HG03060 (cell line): ENCODE measurements around the gene UBA1.

Source experiments
- ATAC-seq: cut with Tn5 transposase; IDR thresholded peaks from one replicate; pipeline ENCODE4 v1.9.1; 2021; ENCODE audit warnings: low read depth, moderate number of reproducible peaks; ENCODE audit not compliant: unreplicated experiment

Gene UBA1

DNA sequence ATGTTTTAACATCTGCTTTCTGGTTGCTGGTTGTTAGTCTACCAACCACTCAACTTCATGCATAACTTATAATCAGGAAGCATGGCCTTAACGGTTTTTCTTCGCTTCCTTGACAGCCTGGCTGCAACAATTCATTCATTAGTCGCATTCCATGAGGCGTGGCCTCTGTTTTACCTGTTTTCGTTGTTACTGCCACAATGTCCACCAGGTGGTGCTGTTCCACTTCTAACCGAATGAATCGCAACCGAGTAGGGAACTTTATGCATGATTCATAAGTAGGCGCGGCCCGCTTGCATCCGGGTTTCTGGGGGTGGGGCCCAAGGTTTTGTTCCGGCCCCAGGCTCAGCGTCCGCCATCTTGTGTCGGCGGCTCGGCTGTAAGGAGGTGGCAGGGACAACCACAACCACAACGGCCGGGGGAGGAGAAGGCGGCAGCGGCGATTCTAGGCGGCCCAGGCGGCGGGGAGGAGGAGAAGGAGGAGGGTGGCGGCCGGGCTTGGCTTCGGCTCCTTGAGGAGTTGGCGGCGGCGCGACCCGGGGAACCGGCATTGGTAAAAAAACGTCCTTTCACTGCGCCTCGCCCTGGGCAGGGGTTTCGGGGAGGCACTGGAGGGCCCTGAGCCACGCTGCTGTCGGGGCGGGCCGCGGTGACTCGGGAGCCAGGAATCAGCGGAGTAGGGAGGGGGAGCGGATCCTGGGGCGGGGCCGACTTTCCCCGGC, at the start of gene UBA1:
Gene UBA1 (plus strand): TSS at position 355 of the 719 bp plus-strand sequence. CDS start 4,974 bp downstream, outside the sequence.
- ATAC-seq, result peak; percentile 53

GRCh38 chrX:47143894-47144625, 49.6 kb upstream of the UBA1 start:
- ATAC-seq, result peak; percentile 13

- peak; percentile 68 for ATAC-seq
These were observed 48.8 kb upstream of the UBA1 start, which contains the start of the genes NDUFB11 and RBM10 for GRCh38 chrX:47144626-47145394. Gene NDUFB11 (minus strand): TSS chrX:47144702. CDS start chrX:47144679, 23 bp downstream. Gene RBM10 (plus strand): TSS chrX:47145221. CDS start chrX:47147482, 2,261 bp downstream.

- ATAC-seq, result no peak
These were observed 48.1 kb upstream of the UBA1 start for GRCh38 chrX:47145395-47146120.

DNA sequence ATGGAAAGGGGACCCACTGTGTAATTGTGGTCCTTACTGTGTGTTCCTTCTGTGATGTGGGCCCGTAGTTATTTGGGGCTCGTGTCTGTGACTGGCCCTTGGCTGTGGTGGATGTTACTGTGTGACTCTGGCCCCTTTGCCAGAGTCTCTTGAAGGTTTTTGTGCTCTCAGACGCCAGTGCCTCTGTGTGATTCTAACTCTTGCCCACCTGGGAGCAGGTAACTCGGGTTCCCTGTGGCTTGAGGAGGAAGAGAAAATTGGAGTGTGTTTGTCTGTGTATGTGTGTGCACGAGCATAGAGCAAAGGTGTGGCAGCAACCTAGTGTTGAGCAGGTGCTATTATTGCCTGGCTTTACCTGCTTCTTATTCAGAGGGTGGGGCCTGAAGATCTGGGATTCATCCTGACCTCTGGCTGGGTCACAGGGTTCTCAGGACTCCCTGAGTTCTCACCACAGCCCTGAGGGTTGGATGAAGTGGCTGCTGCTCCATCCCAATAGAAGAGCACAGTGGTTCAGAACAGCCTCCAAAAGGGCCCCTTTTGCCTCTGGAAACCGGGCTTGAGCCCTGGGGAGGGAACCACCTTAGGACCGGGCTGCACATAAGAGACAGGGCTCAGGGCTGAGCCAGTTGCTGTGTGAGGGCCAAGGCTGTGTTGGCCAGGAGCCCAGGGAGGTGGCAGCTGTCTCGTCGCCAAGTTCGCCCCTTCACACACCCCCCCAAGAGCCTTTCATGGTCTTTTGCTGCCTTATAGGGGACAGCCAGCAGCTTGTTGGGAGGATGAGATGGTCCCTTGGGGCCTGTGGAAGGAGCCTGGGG, 47.3 kb upstream of the UBA1 start:
- ATAC-seq, result no peak

GRCh38 chrX:47146936-47147859, 46.4 kb upstream of the UBA1 start:
- no peak for ATAC-seq

DNA sequence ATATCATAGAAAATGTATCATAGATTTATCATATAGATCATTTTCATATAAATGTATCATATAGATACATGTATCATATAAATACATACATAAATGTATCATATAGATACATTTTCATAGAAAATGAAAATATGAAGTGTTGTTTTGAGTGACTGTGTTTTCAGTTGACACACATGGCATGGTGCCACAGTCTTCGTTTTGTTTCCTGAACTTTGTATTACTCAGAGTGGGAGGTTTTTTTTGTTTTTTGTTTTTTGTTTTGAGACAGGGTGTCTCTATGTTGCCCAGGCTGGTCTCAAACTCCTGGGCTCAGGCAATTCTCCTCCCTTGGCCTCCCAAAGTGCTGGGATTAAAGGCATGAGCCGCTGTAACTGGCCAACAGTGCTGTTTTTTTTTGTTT, 44.7 kb upstream of the UBA1 start:
- ATAC-seq, result no peak

- no peak for ATAC-seq
These were observed 42.2 kb upstream of the UBA1 start for GRCh38 chrX:47151435-47151834.

DNA sequence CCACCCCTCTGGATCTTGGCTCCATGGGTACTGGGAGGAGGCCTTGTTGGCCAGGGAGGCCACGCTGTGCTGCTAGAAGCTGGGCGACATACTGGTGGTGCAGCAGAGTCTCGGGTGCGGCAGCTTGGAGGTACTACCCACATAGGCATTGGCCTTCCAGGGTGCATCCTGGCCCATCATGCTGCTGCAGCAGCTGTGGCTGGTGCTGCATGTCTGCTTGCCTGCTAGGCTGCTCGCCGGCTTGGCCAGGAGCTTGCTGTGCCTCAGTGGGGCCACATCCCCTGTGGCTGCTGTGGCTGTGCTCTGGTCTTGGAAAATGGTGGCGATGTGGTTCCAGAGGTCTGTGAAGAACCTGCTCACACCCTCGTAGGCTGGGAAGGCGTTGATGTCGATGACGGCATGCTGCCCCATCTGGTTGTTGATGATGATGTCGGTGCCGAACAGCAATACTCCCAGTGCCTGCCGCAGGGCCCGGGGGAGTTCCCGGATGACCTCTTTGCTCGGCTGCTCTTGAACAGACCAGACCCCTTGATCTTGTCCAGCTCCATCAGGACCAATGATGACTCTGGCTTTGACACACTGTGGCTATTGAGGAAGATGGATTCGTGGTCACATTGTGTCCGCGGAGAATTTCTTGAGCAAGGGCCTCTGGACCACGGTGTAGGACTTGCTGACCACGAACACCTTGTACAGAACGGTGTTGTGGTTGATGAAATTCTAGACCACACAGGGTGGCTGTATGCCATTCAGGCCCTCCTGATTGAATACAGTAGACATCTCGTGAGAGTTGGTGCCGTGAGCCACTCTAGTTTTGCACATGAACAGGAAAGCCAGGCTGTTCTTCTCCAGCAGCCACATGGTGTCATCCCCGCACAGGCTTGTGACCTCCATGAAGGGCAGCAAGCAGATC, 36.8 kb upstream of the UBA1 start:
- no peak for ATAC-seq

- ATAC-seq, result no peak
These were observed 35.5 kb upstream of the UBA1 start for GRCh38 chrX:47158131-47158530.

GRCh38 chrX:47158781-47159180, 34.8 kb upstream of the UBA1 start:
- no peak for ATAC-seq

DNA sequence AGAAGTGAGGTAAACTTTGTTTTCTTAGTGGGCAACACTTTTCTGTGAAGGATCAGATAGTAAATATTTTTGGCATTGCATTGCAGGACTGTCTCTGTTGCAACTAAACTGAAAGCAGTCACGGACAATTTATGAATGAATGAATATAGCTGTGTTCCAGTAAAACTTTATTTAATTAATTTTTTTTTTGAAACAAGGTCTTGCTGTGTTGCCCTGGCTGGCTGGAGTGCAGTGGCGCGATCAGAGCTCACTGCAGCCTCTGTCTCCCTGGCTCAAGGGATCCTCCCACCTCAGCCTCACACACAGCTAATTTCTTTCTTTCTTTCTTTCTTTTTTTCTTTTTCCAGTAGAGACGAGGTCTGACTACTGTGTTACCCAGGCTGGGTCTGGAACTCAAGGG, 32.8 kb upstream of the UBA1 start:
- no peak for ATAC-seq

DNA sequence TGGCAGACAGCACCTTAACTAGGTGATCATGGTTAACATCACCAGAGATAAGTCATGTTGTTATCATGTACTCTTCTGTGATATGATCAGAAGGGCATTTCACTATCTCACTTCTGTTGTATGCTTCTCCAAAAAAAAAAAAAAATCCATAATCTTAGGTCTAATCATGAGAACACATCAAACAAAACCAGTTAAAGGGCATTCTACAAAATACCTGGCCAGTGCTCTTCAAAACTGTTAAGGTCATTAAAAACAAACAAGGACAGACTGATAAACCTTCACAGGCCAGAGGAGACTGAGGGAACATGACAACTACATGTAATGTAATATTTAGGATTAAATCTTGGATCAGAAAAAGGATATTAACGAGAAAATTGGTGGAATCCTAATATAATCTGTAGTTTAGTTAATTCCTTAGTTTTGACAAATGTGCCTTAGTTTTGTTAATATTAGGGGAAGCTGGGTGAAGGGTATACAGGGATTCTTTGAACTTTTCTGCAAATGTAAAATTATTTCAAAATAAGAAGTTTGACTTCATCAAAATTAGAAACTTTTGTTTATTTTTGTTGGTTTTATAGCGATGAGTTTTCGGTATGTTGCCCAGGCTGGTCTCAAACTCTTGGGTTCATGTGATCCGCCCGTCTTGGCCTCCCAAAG, 30.6 kb upstream of the UBA1 start:
- ATAC-seq, result no peak

DNA sequence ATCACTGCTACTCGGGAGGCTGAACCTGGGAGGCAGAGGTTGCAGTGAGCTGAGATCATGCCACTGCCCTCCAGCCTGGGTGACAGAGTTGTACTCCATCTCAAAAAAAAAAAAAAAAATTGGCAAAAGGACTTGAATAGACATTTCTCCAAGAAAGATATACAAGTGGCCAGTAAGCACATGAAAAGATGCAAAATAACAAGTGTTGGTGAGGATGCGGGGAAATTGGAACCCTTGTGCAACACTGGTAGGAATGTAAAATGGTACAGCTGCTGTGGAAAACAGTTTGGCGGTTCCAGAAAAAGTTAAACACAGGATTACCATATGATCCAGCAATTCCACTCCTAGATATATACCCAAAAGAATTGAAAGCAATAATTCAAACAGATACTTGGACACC, 29.2 kb upstream of the UBA1 start:
- ATAC-seq, result no peak

DNA sequence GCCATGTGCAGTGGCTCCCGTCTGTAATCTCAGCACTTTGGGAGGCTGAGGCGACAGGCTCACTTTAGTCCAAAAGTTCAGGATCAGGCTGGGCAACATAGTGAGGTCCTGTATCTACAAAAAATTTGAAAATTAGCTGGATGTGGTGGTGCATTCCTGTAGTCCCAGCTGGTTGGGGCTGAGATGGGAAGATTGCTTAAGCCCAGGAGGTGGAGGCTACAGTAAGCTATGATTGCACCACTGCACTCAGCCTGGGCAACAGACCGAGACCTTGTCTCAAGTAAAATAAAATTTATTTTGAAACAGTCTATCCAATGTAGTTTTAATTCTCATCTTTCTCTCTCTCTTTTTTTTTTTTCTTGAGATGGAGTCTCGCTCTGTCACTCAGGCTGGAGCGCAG, 27.5 kb upstream of the UBA1 start:
- ATAC-seq, result no peak

DNA sequence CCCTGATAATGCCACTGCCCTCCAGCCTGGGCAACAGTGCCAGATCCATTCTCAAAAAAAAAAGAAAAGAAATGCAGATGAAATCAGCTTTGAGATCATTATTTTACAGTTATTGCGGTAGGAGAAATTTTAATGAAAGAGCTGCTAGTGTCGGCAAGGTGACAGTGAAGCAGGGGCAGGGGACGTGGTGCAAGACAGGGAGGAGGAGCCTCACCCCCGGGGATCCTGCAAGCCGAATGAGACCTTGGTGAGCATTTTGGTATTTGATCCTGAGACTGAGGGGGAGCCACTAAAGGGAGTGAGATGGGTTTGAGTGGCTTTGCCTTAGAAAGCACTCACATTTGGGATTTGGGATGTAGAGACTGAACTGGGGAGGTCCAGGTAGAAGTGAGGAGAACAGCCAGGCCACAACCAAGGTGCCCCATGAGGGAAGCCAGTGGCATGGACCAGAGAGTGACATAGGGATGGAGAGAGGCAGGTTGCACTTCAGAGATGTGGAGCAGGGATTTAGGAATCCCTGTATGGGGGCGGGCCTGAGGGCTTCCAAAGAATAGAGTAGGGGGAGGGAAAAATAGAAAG, 25.0 kb upstream of the UBA1 start:
- no peak for ATAC-seq

DNA sequence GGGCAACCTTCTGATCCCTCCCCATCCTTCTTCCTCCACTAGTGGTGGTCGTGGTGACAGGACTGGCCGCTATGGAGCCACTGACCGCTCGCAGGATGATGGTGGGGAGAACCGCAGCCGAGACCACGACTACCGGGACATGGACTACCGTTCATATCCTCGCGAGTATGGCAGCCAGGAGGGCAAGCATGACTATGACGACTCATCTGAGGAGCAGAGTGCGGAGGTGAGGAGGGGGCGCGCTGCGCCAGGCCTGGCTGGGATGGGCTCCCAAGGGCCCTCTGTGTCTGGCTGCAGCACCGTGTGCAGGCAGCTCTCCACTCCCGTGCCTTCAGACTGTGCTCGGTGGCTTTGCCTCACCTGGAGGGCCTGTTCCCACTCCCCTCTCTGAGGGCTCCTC, 24.4 kb upstream of the UBA1 start:
- no peak for ATAC-seq
